Smooth muscle cell (in vitro differentiated cells): ENCODE data around the gene TBC1D12. TPM values are rescaled to one million over a fixed set of nuclear protein-coding genes. Genes with fewer than 3 reads are reported as not detected.
"Not testable (repeated sequence)": the region's sequence is repeated elsewhere in the genome, so short reads cannot be mapped to it uniquely, and the experiment has no call there.

Experiments
- DNase-seq: peaks from one replicate; lab custom pipeline; 2025; ENCODE audit not compliant: unreplicated experiment; lab: John Stamatoyannopoulos, UW
- H2AFZ ChIP-seq: fragments of 200-600 bp; sonication (generic); 2 replicates; pipeline ENCODE4 v1.6.0; 2016; ENCODE audit warnings: antibody characterized with exemption, low read depth, mild to moderate bottlenecking
- H3F3A ChIP-seq: fragments of 200-600 bp; sonication (generic); 2 replicates; pipeline ENCODE4 v1.6.0; 2017; ENCODE audit warnings: antibody characterized with exemption, low read depth
- H3K27ac ChIP-seq: fragments of 200-600 bp; sonication (generic); 2 replicates; pipeline ENCODE4 v1.5.1; 2016; ENCODE audit warnings: low read depth, mild to moderate bottlenecking
- H3K27me3 ChIP-seq: fragments of 200-600 bp; sonication (generic); 2 replicates; pipeline ENCODE4 v1.6.1; 2016; ENCODE audit warnings: low read depth, mild to moderate bottlenecking
- H3K36me3 ChIP-seq: fragments of 200-600 bp; sonication (generic); 2 replicates; pipeline ENCODE4 v1.5.1; 2016; ENCODE audit warnings: low read depth
- H3K4me1 ChIP-seq: fragments of 200-600 bp; sonication (generic); 2 replicates; pipeline ENCODE4 v1.5.1; 2016; ENCODE audit warnings: low read depth
- H3K4me2 ChIP-seq: fragments of 200-600 bp; sonication (generic); 2 replicates; pipeline ENCODE4 v1.6.0; 2016; ENCODE audit warnings: mild to moderate bottlenecking
- H3K4me3 ChIP-seq: fragments of 200-600 bp; sonication (generic); 2 replicates; pipeline ENCODE4 v1.5.1; 2016; ENCODE audit warnings: mild to moderate bottlenecking
- H3K79me2 ChIP-seq: fragments of 200-600 bp; sonication (generic); 2 replicates; pipeline ENCODE4 v1.6.0; 2016; ENCODE audit warnings: low read depth, mild to moderate bottlenecking
- H3K9ac ChIP-seq: fragments of 200-600 bp; sonication (generic); 2 replicates; pipeline ENCODE4 v1.6.0; 2016; ENCODE audit warnings: low read depth
- H3K9me3 ChIP-seq: fragments of 200-600 bp; sonication (generic); replicated peaks from 2 replicates; pipeline ENCODE4 v1.5.1; 2016; ENCODE audit warnings: low read depth
- H4K20me1 ChIP-seq: fragments of 200-600 bp; sonication (generic); 2 replicates; pipeline ENCODE4 v1.6.0; 2016; ENCODE audit warnings: low read depth
- CTCF ChIP-seq: fragments of 200-600 bp; sonication (generic); IDR thresholded peaks from 2 replicates; pipeline ENCODE4 v1.5.1; 2017; ENCODE audit warnings: borderline replicate concordance, mild to moderate bottlenecking, antibody characterized with exemption; ENCODE audit not compliant: insufficient read depth, poor library complexity, severe bottlenecking
- WGBS: methylation state at CpG from one replicate; pipeline ENCODE4 v1.1.7; 2016; ENCODE audit warnings: low lambda C conversion rate; 5-methylcytosine and 5-hydroxymethylcytosine counted together
- polyA plus RNA-seq: library from polyadenylated mRNA; unstranded; fragments of >200 nt; fragmentation: Nextera tagmentation; extraction: Ambion mirVana; gene quantifications from 2 replicates; pipeline ENCODE4 v1.2.1, GENCODE V29; 2016
- total RNA-seq: library from RNA; depleted of rRNA; stranded (reverse); fragments of >200 nt; gene quantifications from 2 replicates; pipeline ENCODE4 v1.2.3, GENCODE V29; 2014

TBC1D12 gene
- total and polyA plus RNA-seq, 2 experiments from 2014 or later, result 3.8 to 9.4 TPM

DNA sequence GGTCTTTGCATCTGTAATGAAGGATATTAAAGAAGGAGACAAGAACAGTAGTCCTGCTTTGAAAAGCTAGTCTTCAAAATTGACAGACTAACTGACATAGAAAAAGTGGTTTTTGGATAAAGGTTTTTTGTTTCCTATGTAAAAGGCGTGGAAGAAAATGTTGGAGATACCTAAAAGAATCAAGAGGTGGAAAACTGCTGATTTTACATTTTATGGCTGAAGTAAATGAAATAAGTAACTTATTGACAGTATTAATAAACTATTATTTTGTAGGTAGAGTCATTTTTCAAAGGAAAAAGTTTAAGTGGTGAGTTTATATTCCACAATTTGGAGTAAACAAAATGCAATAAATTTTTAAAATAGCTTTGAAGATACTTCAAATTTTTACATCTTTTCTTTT is 130.7 kb downstream of the TBC1D12 start:
- H3K9ac ChIP-seq, result no peak overlapping the region
- WGBS, result 97% methylated on average over 1 of the region's 1 CpG
- no peaks in the 10 kb centered on the region for H3F3A ChIP-seq
- no peak overlapping the region for H2AFZ ChIP-seq
- H3K4me1 ChIP-seq, result no peaks in the 10 kb centered on the region
- H3K4me3 ChIP-seq, result no peak overlapping the region
- H3K4me2 ChIP-seq, result no peak overlapping the region
- H3K79me2 ChIP-seq, result no peaks in the 10 kb centered on the region
- no peak for DNase-seq
- H4K20me1 ChIP-seq, result no peaks in the 10 kb centered on the region
- no peaks in the 10 kb centered on the region for H3K9me3 ChIP-seq
- H3K27me3 ChIP-seq, result no peaks in the 10 kb centered on the region
- H3K27ac ChIP-seq, result no peak overlapping the region
- TF ChIP-seq CTCF, result no peak
- H3K36me3 ChIP-seq, result no peaks in the 10 kb centered on the region

DNA sequence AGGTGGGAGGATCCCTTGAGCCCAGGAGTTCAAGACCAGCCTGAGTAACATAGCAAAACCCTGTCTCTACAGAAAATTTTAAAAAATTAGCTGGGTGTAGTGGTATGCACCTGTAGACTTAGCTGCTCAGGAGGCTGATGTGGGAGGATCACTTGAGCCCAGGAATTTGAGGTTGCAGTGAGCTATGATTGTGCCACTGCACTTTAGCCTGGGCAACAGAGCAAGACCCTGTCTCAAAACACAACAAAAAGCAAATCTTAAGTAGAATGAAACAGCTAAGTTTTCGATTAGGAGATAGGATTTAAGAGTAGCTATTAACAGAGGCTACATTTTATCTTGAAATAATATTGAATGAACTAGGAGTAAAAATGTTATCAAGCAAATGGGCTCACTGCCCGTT is 139.9 kb downstream of the TBC1D12 start:
- WGBS, result 91% methylated on average over 2 of the region's 2 CpGs
- H4K20me1 ChIP-seq, H3K9ac ChIP-seq, H3K27me3 ChIP-seq, H3K79me2 ChIP-seq, H3K4me1 ChIP-seq, H3K9me3 ChIP-seq, H3F3A ChIP-seq, H2AFZ ChIP-seq, H3K4me2 ChIP-seq, H3K36me3 ChIP-seq, H3K27ac ChIP-seq, H3K4me3 ChIP-seq, DNase-seq: not testable (repeated sequence)

- peaks cover 20% of the 10 kb centered on the region for H3K79me2 ChIP-seq
- H3K9me3 ChIP-seq, result no peaks in the 10 kb centered on the region
- peak within 1 kb of the TSS; percentile 75 for H3K4me3 ChIP-seq
- H3K4me2 ChIP-seq, result peak within 1 kb of the TSS; percentile 88
- no peaks in the 10 kb centered on the region for H4K20me1 ChIP-seq
- H3K9ac ChIP-seq, result peak within 1 kb of the TSS; percentile 80
- DNase-seq, result peak; percentile 58
- peaks cover 12% of the 10 kb centered on the region for H3K4me1 ChIP-seq
- H3K27ac ChIP-seq, result peak within 1 kb of the TSS; percentile 72
- H3K36me3 ChIP-seq, result no peaks in the 10 kb centered on the region
- WGBS, result 1% methylated on average over 47 of the region's 48 CpGs
- no peaks in the 10 kb centered on the region for H3K27me3 ChIP-seq
- H2AFZ ChIP-seq, result peak within 1 kb of the TSS; percentile 92
- no peak for TF ChIP-seq CTCF
- no peaks in the 10 kb centered on the region for H3F3A ChIP-seq
Measured at GRCh38 chr10:94545391-94546048, 143.2 kb downstream of the TBC1D12 start, which contains the start of gene HELLS. TSS of gene HELLS (plus strand) at chr10:94545788. CDS start at chr10:94545922, 134 bp downstream.

DNA sequence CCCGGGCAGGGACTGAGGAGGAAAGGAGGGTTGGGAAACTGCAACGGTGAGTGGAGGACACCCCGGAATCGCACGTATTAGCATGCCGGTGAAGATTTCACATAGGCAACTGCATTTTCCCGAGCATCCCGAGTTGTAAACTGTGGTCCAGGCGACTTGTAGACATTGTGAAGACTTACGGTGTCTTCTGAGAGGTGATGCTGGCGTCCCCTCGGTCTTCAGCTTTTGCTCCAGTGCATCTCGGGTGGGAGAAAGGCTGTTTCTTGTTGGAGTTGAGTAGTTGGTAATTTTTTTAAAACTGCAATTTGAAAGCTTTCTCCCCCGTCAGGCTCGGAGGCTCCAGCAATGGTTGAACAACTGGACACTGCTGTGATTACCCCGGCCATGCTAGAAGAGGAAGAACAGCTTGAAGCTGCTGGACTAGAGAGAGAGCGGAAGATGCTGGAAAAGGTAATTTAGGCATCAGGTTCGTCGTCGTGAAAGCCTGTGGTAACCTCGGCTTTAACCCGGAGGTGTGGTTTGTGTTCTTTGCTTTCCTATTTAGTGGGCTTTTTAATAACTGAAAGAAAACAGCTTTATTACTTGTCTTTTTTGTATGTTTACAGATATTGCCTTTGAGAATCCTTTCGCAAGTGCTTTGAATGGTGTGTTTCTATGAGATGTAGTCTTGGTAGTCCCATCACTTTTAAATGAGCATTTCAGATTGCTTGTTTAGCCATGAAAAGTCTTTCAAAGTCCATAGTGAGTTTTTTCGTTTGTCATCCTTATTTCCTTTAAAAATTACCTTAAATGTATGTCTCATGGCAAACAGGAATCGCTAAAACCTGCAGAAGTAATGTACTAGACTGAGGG is 143.9 kb downstream of the TBC1D12 start:
- Histone ChIP-seq H3K27me3 (no peaks in the 10 kb centered on the region), H3K4me3 (peak overlapping the region; percentile 75), H3K27ac (no peak overlapping the region), H3K9ac (peak overlapping the region; percentile 80), H4K20me1 (no peaks in the 10 kb centered on the region), H3F3A (no peaks in the 10 kb centered on the region), H3K36me3 (no peaks in the 10 kb centered on the region), H3K4me1 (peaks cover 12% of the 10 kb centered on the region), H2AFZ (peak overlapping the region; percentile 92), H3K9me3 (no peaks in the 10 kb centered on the region), H3K4me2 (peak overlapping the region; percentile 88), H3K79me2 (peaks cover 20% of the 10 kb centered on the region)
- no peak for DNase-seq
- no peak for TF ChIP-seq CTCF
- WGBS, result 1% methylated on average over 25 of the region's 25 CpGs
